Subcutaneous adipose tissue (tissue), 4 donors: Measurements from ENCODE around the gene SMC3. TPM values are rescaled to one million over a fixed set of nuclear protein-coding genes. Genes with fewer than 3 reads are reported as not detected.

ENCODE experiments used
- CTCF ChIP-seq: fragments of 450-650 bp; IDR thresholded peaks from one replicate; pipeline ENCODE4 v1.5.1; 2016; ENCODE audit warnings: low read depth, mild to moderate bottlenecking, control low read depth, antibody characterized with exemption, moderate library complexity
- total RNA-seq, 4 donors: library from RNA; depleted of rRNA; stranded (reverse); fragments of >200 nt; gene quantifications; one replicate each; pipeline ENCODE4 v1.1.0, GENCODE V29; 2016

SMC3 gene
- total RNA-seq, 4 donors from 2014 or later, result 28.0 to 39.1 (median 31.1) TPM

- no peak for TF ChIP-seq CTCF
These were observed 19.5 kb upstream of the SMC3 start for GRCh38 chr10:110548002-110548401.

- no peak for TF ChIP-seq CTCF
These were observed 18.3 kb upstream of the SMC3 start for GRCh38 chr10:110549211-110549610.

- no peak for TF ChIP-seq CTCF
These were observed 13.6 kb upstream of the SMC3 start for GRCh38 chr10:110553905-110554304.

GRCh38 chr10:110556296-110556695 is 11.2 kb upstream of the SMC3 start:
- TF ChIP-seq CTCF, result no peak

- TF ChIP-seq CTCF, result no peak
These were observed 10.4 kb upstream of the SMC3 start for GRCh38 chr10:110556969-110557601.

GRCh38 chr10:110558041-110558440 is 9.5 kb upstream of the SMC3 start:
- TF ChIP-seq CTCF, result no peak

GRCh38 chr10:110560012-110560411 is 7.5 kb upstream of the SMC3 start:
- no peak for TF ChIP-seq CTCF
